Aorta (tissue), 5 donors: ENCODE results near the gene GAK. TPM values are rescaled to one million over a fixed set of nuclear protein-coding genes. Genes with fewer than 3 reads are reported as not detected.

Source experiments
- ATAC-seq: fragments of 200-7000 bp; cut with Tn5 transposase; one replicate; pipeline ENCODE4 v1.9.1; 2022; ENCODE audit warnings: moderate library complexity; ENCODE audit not compliant: low FRiP score
- DNase-seq, 2 donors: peaks; one replicate each; pipeline ENCODE4 v3.0.0-alpha.2; 2020
- H3K27ac ChIP-seq, 2 donors: one replicate each; pipeline ENCODE4 v1.5.1; 2013; ENCODE audit warnings: low read length in 2 of 2, mild to moderate bottlenecking in 2 of 2, moderate library complexity in 2 of 2, control low read depth in 1 of 2, inconsistent platforms in 1 of 2, low read depth in 1 of 2
- H3K27me3 ChIP-seq, 2 donors: one replicate each; pipeline ENCODE4 v1.6.1; 2013; ENCODE audit warnings: control low read depth in 1 of 2, low read length in 1 of 2, mild to moderate bottlenecking in 1 of 2, moderate library complexity in 1 of 2; ENCODE audit not compliant: insufficient read depth in 2 of 2, control insufficient read depth in 1 of 2
- H3K36me3 ChIP-seq, 2 donors: one replicate each; pipeline ENCODE4 v1.6.1; 2013; ENCODE audit warnings: control low read depth in 1 of 2, low read length in 1 of 2, mild to moderate bottlenecking in 1 of 2; ENCODE audit not compliant: insufficient read depth in 2 of 2, control insufficient read depth in 1 of 2
- H3K4me1 ChIP-seq, 2 donors: one replicate each; pipeline ENCODE4 v1.6.1; 2013; ENCODE audit warnings: low read length in 2 of 2, control low read depth in 1 of 2, mild to moderate bottlenecking in 1 of 2, moderate library complexity in 1 of 2; ENCODE audit not compliant: insufficient read depth in 2 of 2, control insufficient read depth in 1 of 2
- H3K4me3 ChIP-seq, 2 donors: one replicate each; pipeline ENCODE4 v1.5.1; 2013; ENCODE audit warnings: low read length in 2 of 2, control low read depth in 1 of 2, mild to moderate bottlenecking in 1 of 2
- H3K9me3 ChIP-seq: one replicate; pipeline ENCODE4 v1.6.1; 2013; ENCODE audit warnings: mild to moderate bottlenecking, low read length; ENCODE audit not compliant: control insufficient read depth
- WGBS, 2 donors: extraction: QIAGEN DNeasy Blood & Tissue Kit; methylation state at CpG; one replicate each; pipeline ENCODE4 v1.1.7; 2013; 5-methylcytosine and 5-hydroxymethylcytosine counted together
- intact Hi-C, 2 donors: fragments of 100-400 bp; cut with DNase I; formaldehyde crosslinking; loops; one replicate each; pipeline versions ENCODE4 v1.14.2 to v1.15.0; 2022
- polyA plus RNA-seq, 2 donors: library from polyadenylated mRNA; stranded (reverse); fragments of 200-250 nt; gene quantifications; one replicate each; pipeline ENCODE4 v1.2.3, GENCODE V29; 2013
- total RNA-seq, 2 donors: library from RNA; stranded (reverse); fragmentation: NEBNext Ultra II Directional; extraction: Animal tissue kit (Norgen Biotek cat#: 25700); gene quantifications; one replicate each; pipeline ENCODE4 v1.2.1, GENCODE V29; 2021
- donor health status: healthy with polysubstance abuse.
- donor health status: Bipolar disorder and iron deficiency.
- donor health status: DM: no; HTN: no; CAD: no.
- donor health status: DM: no; HTN: no; CAD: no.
- donor health status: DM: yes; HTN: yes; CAD: no.

The GAK gene
- total and polyA plus RNA-seq, 4 donors: 52.0 to 300 (median 94.4) TPM

- Histone ChIP-seq H3K9me3 (no peaks in the 10 kb centered on the region), H3K36me3 (peaks cover 2 to 4% of the 10 kb centered on the region in 2 donors), H3K27me3 (no peaks in the 10 kb centered on the region), H3K4me1 (no peaks in the 10 kb centered on the region), H3K27ac (no peak overlapping the region), H3K4me3 (no peak overlapping the region)
- peak; percentile 30 to 69 for DNase-seq
- ATAC-seq: no peak
- intact Hi-C loops: no loop called here
- 69 to 73% methylated on average over 9 of the region's 9 CpGs for WGBS, 2 donors
Measured at GRCh38 chr4:845233-845835, 86.8 kb downstream of the GAK start.

DNA sequence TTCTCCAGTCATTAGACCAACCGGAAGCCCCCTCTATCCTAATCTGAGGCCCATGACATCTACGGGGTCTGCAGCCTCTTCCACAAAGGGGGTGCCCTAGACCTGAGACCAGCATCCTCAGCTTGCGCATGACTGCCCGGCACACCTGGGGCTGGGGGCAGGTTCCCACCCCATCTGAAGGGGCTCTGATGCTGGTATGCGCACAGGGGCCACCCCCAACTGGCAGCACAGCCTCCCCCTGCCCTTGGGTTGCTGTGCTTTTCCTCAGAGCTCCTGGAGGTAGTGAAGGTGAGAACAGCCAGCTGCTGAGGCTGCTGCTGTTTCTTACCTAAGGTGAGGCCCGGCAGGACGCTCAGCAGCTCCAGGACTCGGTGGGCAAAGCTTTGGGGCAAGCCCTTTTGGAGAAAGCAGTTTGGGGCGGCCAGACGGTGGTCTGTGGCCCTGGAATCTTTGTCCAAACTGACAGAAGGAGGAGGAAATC lies 87.3 kb downstream of the GAK start:
- H3K27ac ChIP-seq: no peak overlapping the region
- peaks cover 0 to 2% of the 10 kb centered on the region in 2 donors for H3K36me3 ChIP-seq
- peak; percentile 21 to 46 for DNase-seq
- WGBS, 2 donors: 91 to 94% methylated on average over 10 of the region's 10 CpGs
- no peak for ATAC-seq
- intact Hi-C loops: no loop called here
- no peaks in the 10 kb centered on the region for H3K9me3 ChIP-seq
- H3K27me3 ChIP-seq: no peaks in the 10 kb centered on the region
- H3K4me1 ChIP-seq: no peaks in the 10 kb centered on the region
- no peak overlapping the region for H3K4me3 ChIP-seq

GRCh38 chr4:839675-840443 lies 92.3 kb downstream of the GAK start:
- ATAC-seq (no peak), DNase-seq (no peak)
- H3K9me3 ChIP-seq: peaks cover 4% of the 10 kb centered on the region
- 87 to 90% methylated on average over 4 of the region's 4 CpGs for WGBS, 2 donors
- H3K27me3 ChIP-seq: no peaks in the 10 kb centered on the region
- H3K36me3 ChIP-seq: no peaks in the 10 kb centered on the region
- H3K4me3 ChIP-seq: no peak overlapping the region
- no peaks in the 10 kb centered on the region for H3K4me1 ChIP-seq
- no peak overlapping the region for H3K27ac ChIP-seq
- intact Hi-C loops: no loop called here

DNA sequence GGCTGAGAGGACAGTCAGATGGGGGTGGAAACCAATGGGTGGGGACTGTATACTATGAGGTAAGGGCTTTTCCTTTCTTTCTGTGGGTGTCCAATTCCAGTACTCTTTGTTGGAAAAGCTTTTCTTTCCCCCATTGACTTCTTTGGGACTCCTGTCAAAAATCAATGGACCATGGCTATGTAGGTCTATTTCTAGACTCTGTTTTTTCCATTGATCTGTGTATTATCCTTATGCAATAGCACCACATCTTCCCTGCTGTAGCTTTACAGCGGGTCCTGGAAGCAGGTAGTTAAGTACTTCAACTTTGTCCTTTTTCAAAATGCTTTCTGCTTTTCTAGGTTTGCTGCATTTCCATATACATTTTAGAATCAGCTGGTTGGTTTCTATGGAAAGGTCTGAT lies 94.3 kb downstream of the GAK start:
- Histone ChIP-seq H3K27ac (no peak overlapping the region), H3K9me3 (peaks cover 4% of the 10 kb centered on the region), H3K36me3 (no peaks in the 10 kb centered on the region), H3K27me3 (no peaks in the 10 kb centered on the region), H3K4me1 (no peaks in the 10 kb centered on the region), H3K4me3 (no peak overlapping the region)
- 96% methylated on average over 1 of the region's 1 CpG for WGBS, 2 donors
- ATAC-seq (no peak), DNase-seq (no peak)
- intact Hi-C loops: no loop called here

DNA sequence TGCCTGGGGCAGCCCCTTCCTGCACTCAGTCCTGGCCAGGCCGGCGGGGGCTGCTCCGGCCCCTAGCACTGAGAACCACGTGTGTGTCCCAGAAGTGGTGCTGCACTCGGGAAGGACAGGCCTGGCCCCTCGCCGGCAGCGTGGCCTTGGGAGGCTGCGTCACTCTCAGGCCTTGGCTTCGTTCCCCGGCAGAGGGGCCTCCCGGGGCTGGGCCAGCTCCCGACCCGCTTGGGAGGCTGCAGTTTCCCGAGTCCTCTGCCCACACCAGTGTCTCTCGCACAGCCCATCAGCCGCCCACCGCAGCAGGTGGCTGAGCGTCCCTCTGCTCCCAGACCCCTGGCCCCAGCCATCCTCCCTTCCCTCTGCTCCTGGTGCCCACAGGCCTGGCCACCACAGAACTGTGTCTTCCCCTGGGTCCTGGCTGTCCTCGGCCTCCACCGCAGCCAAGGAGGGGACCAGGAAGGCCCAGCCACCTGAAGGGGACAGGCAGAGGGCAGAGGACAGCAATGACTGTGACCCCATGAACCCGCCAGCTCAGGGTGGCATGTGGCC lies 95.3 kb downstream of the GAK start:
- Histone ChIP-seq H3K27me3 (no peaks in the 10 kb centered on the region), H3K27ac (no peak overlapping the region), H3K36me3 (no peaks in the 10 kb centered on the region), H3K4me1 (no peaks in the 10 kb centered on the region), H3K9me3 (peaks cover 4% of the 10 kb centered on the region), H3K4me3 (no peak overlapping the region)
- WGBS, 2 donors: 89 to 91% methylated on average over 22 of the region's 22 CpGs
- DNase-seq (peak; percentile 40 to 58), ATAC-seq (peak; percentile 27)
- intact Hi-C loops: no loop called here

GRCh38 chr4:836003-836511 lies 96.1 kb downstream of the GAK start:
- Histone ChIP-seq H3K36me3 (no peaks in the 10 kb centered on the region), H3K4me1 (no peaks in the 10 kb centered on the region), H3K4me3 (no peak overlapping the region), H3K27me3 (no peaks in the 10 kb centered on the region), H3K27ac (no peak overlapping the region), H3K9me3 (peaks cover 8% of the 10 kb centered on the region)
- no peak for ATAC-seq
- peak; percentile 21 to 70 for DNase-seq
- 93 to 94% methylated on average over 32 of the region's 32 CpGs for WGBS, 2 donors
- intact Hi-C loops: no loop called here

- WGBS, 2 donors: 78 to 80% methylated on average over 46 of the region's 46 CpGs
- Histone ChIP-seq H3K36me3 (no peaks in the 10 kb centered on the region), H3K4me3 (no peak overlapping the region), H3K27me3 (no peaks in the 10 kb centered on the region), H3K9me3 (peaks cover 8% of the 10 kb centered on the region), H3K4me1 (no peaks in the 10 kb centered on the region), H3K27ac (no peak overlapping the region)
- ATAC-seq: no peak
- intact Hi-C loops: no loop called here
- peak; percentile 39 to 59 for DNase-seq
Measured at GRCh38 chr4:835148-836002, 96.7 kb downstream of the GAK start.

- peaks cover 8% of the 10 kb centered on the region for H3K9me3 ChIP-seq
- H3K27ac ChIP-seq: no peak overlapping the region
- ATAC-seq (peak; percentile 24), DNase-seq (peak; percentile 37 to 74)
- H3K4me1 ChIP-seq: no peaks in the 10 kb centered on the region
- H3K36me3 ChIP-seq: no peaks in the 10 kb centered on the region
- WGBS, 2 donors: 77 to 78% methylated on average over 27 to 29 of the region's 29 CpGs
- no peaks in the 10 kb centered on the region for H3K27me3 ChIP-seq
- no peak overlapping the region for H3K4me3 ChIP-seq
- intact Hi-C loops: no loop called here
Measured at GRCh38 chr4:834368-835147, 97.6 kb downstream of the GAK start.
